Right kidney (tissue), 1 donor: ENCODE results near the gene CAPZA1.

Source experiments
- DNase-seq: peaks from one replicate; pipeline ENCODE4 v3.0.0-alpha.2; 2016

The CAPZA1 gene

GRCh38 chr1:112675728-112676381 is 56.2 kb downstream of the CAPZA1 start:
- no peak for DNase-seq

- DNase-seq, result no peak
These were observed 56.9 kb downstream of the CAPZA1 start for GRCh38 chr1:112676543-112676942.

GRCh38 chr1:112677501-112677900 is 57.9 kb downstream of the CAPZA1 start:
- no peak for DNase-seq

- no peak for DNase-seq
These were observed 59.0 kb downstream of the CAPZA1 start for GRCh38 chr1:112678605-112679004.

GRCh38 chr1:112685913-112686312 is 66.3 kb downstream of the CAPZA1 start:
- no peak for DNase-seq

GRCh38 chr1:112686417-112686816 is 66.8 kb downstream of the CAPZA1 start:
- DNase-seq, result no peak

- DNase-seq, result no peak
These were observed 67.2 kb downstream of the CAPZA1 start for GRCh38 chr1:112686835-112687234.

- no peak for DNase-seq
These were observed 67.7 kb downstream of the CAPZA1 start for GRCh38 chr1:112687361-112687760.

GRCh38 chr1:112687785-112688496 is 68.3 kb downstream of the CAPZA1 start:
- DNase-seq, result no peak

- no peak for DNase-seq
These were observed 69.2 kb downstream of the CAPZA1 start for GRCh38 chr1:112688781-112689193.

- no peak for DNase-seq
These were observed 69.7 kb downstream of the CAPZA1 start for GRCh38 chr1:112689196-112689841.

- DNase-seq, result no peak
These were observed 70.2 kb downstream of the CAPZA1 start for GRCh38 chr1:112689842-112690237.

GRCh38 chr1:112692681-112693080 is 73.0 kb downstream of the CAPZA1 start:
- DNase-seq, result no peak

GRCh38 chr1:112693821-112694220 is 74.2 kb downstream of the CAPZA1 start:
- DNase-seq, result no peak

- DNase-seq, result no peak
These were observed 74.8 kb downstream of the CAPZA1 start for GRCh38 chr1:112694363-112694929.

GRCh38 chr1:112695276-112695675 is 75.6 kb downstream of the CAPZA1 start:
- no peak for DNase-seq

GRCh38 chr1:112696578-112697314 is 77.1 kb downstream of the CAPZA1 start:
- no peak for DNase-seq

GRCh38 chr1:112697781-112698201 is 78.2 kb downstream of the CAPZA1 start:
- no peak for DNase-seq

- no peak for DNase-seq
These were observed 79.0 kb downstream of the CAPZA1 start for GRCh38 chr1:112698366-112699310.

- no peak for DNase-seq
These were observed 80.0 kb downstream of the CAPZA1 start for GRCh38 chr1:112699425-112700144.
